Thoracic aorta (tissue), 2 donors: ENCODE results near the gene NRDC. TPM values are rescaled to one million over a fixed set of nuclear protein-coding genes. Genes with fewer than 3 reads are reported as not detected.
"Not testable (repeated sequence)": the region's sequence is repeated elsewhere in the genome, so short reads cannot be mapped to it uniquely, and the experiment has no call there.

ENCODE experiments used
- ATAC-seq: fragments of 150-250 bp; one replicate; pipeline ENCODE4 v1.8.0; 2017; ENCODE audit warnings: low read depth; ENCODE audit not compliant: insufficient number of reproducible peaks, low FRiP score
- DNase-seq: peaks from one replicate; pipeline ENCODE4 v3.0.0-alpha.2; 2020; ENCODE audit warnings: low spot score
- H3K27ac ChIP-seq, 2 donors: fragments of 200-600 bp; sonication (generic); 1 replicate in 1 of 2; 2 replicates in 1 of 2; pipeline ENCODE4 v1.5.1; 2016; ENCODE audit warnings: mild to moderate bottlenecking in 2 of 2, moderate library complexity in 2 of 2
- H3K27me3 ChIP-seq: fragments of 200-600 bp; sonication (generic); replicated peaks from 2 replicates; pipeline ENCODE4 v1.6.0; 2016; ENCODE audit warnings: mild to moderate bottlenecking; ENCODE audit not compliant: insufficient read depth
- H3K36me3 ChIP-seq: fragments of 200-600 bp; sonication (generic); one replicate; pipeline ENCODE4 v1.5.1; 2016
- H3K4me1 ChIP-seq, 2 donors: fragments of 200-600 bp; sonication (generic); 1 replicate in 1 of 2; 2 replicates in 1 of 2; pipeline versions ENCODE4 v1.5.1 to v1.6.0; 2016; ENCODE audit warnings: low read depth in 2 of 2, mild to moderate bottlenecking in 1 of 2; ENCODE audit not compliant: control insufficient read depth in 1 of 2
- H3K4me3 ChIP-seq: fragments of 200-600 bp; sonication (generic); 2 replicates; pipeline ENCODE4 v1.5.1; 2016; ENCODE audit warnings: mild to moderate bottlenecking
- H3K9me3 ChIP-seq: fragments of 200-600 bp; sonication (generic); 2 replicates; pipeline ENCODE4 v1.5.1; 2016
- total RNA-seq, 2 donors: library from RNA; depleted of rRNA; stranded (reverse); fragments of >200 nt; gene quantifications; one replicate each; pipeline versions ENCODE4 v1.1.0 to v1.2.3, GENCODE V29; 2016
- TF ChIP-seq, protein P1 (sequence below): fragments of 200-600 bp; sonication (generic); IDR thresholded peaks from one replicate; pipeline ENCODE4 v1.5.1; 2019; ENCODE audit warnings: antibody characterized with exemption

NRDC gene
- total RNA-seq, 2 donors from 2014 or later = 49.7 to 94.2 TPM

DNA sequence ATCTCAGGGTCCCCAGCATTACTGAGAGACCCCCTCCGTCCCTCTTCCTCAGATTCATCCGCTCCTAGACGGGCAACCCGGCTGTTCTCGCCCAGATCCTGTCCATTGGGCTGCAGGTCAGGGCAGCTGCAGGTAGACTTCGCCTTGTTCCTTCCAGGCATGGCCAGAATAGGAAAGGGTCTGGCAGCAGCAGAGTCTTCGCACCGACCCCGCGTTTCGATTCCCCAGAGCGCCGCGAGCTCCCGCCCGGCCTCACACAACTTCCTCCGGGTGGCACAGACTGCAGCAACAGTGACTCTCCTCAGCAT is 265 bp downstream of the NRDC start:
- H3K36me3 ChIP-seq = no peaks in the 10 kb centered on the region
- peaks cover 32 to 34% of the 10 kb centered on the region in 2 donors for H3K4me1 ChIP-seq
- peak overlapping the region; percentile 80 for H3K4me3 ChIP-seq
- peak overlapping the region; percentile 91 to 96 for H3K27ac ChIP-seq
- H3K27me3 ChIP-seq = no peaks in the 10 kb centered on the region
- DNase-seq = no peak
- ATAC-seq = no peak
- H3K9me3 ChIP-seq = no peaks in the 10 kb centered on the region
- TF ChIP-seq, protein P1, sequence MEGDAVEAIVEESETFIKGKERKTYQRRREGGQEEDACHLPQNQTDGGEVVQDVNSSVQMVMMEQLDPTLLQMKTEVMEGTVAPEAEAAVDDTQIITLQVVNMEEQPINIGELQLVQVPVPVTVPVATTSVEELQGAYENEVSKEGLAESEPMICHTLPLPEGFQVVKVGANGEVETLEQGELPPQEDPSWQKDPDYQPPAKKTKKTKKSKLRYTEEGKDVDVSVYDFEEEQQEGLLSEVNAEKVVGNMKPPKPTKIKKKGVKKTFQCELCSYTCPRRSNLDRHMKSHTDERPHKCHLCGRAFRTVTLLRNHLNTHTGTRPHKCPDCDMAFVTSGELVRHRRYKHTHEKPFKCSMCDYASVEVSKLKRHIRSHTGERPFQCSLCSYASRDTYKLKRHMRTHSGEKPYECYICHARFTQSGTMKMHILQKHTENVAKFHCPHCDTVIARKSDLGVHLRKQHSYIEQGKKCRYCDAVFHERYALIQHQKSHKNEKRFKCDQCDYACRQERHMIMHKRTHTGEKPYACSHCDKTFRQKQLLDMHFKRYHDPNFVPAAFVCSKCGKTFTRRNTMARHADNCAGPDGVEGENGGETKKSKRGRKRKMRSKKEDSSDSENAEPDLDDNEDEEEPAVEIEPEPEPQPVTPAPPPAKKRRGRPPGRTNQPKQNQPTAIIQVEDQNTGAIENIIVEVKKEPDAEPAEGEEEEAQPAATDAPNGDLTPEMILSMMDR = no peak

DNA sequence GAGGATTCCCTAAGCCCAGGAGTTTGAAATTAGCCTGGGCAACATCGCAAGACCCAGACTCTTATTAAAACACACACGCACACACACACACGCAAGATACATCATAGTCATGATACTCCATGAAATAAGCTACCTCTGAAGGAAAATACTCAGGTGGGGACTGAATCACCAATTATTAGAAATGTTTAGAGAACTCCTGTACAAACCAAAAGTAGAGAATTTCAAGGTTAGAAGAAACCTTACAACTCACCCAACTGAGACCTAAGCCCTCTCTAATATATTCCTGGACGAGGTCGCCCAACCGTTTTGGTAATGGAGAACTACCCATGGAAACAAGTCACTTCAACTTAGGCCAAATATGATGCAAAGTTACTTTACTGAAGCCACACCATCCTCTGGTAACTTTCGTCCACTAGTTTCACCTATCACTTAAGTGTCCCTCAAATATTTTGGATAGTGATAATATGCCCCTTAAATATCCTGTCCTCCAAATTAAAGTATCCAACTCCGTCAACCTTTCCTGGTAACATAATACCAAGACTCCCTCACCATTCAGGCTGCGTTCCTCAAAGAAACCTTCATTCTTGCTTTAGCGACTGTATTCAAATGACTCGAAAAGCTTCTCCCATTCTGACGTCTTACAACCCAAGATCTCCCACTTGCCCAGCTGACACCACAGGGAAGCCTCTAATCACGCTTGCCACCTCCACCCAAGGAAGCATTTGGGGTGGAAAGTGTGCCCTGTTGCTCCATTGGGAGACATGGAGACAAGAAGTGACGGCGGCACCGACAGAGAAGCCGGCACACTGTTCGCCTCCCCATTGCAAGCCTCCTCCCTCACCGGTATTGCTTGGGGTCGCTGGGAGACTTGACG is 856 bp downstream of the NRDC start:
- peaks cover 32 to 39% of the 10 kb centered on the region in 2 donors for H3K4me1 ChIP-seq
- H3K27me3 ChIP-seq = no peaks in the 10 kb centered on the region
- no peak for ATAC-seq

DNA sequence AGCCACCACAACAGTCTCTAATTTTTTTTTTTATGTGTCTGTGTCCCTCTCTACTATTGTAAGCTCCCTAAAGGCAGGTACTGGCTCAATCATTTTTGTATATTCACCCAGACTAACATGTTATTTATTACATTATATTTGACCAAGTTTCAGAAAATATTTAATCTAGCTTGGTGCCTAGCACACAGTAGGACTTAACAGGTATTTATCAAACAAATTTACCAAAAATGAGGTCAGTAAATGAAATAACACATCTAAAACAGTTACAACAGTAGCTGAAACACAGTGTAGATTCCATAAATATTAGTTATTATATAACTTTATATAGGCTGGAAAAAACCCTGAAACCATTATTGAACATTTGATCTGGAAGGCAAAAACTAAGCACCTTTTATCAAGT is 2.7 kb downstream of the NRDC start:
- H3K36me3 ChIP-seq = no peaks in the 10 kb centered on the region
- H3K27ac ChIP-seq = no peak overlapping the region
- no peak for ATAC-seq

More for the DNA sequence above, 856 bp downstream of the NRDC start:
- TF ChIP-seq, protein P1 = no peak
- no peaks in the 10 kb centered on the region for H3K9me3 ChIP-seq
- H3K4me3 ChIP-seq = peak overlapping the region; percentile 80
- peak overlapping the region; percentile 91 to 96 for H3K27ac ChIP-seq
- DNase-seq = no peak
- H3K36me3 ChIP-seq = no peaks in the 10 kb centered on the region

DNA sequence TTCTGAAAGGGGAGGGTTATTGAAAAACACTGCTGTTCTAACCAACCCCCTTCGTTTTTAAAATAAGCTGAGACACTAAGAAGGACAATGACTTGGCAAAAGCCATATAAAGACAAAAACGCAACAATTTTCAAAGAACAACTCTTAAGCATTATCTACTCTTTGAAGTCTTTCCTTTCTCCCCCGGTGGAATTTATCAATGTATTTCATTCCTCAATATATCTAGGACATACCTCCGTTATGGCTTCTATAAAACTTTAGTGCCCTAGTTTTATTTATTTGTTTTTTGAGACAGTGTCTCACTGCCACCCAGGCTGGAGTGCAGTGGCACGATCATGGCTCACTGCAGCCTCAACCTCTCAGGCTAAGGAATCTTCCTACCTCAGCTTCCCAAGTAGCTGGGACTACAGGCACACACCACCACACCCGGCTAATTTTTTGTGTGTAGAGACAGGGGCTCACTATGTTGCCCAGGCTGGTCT is 3.2 kb downstream of the NRDC start:
- Histone ChIP-seq H3K9me3 (no peaks in the 10 kb centered on the region), H3K27ac (no peak overlapping the region), H3K4me3 (no peak overlapping the region), H3K27me3 (no peaks in the 10 kb centered on the region), H3K4me1 (peaks cover 37 to 50% of the 10 kb centered on the region in 2 donors), H3K36me3 (no peaks in the 10 kb centered on the region)
- no peak for DNase-seq
- ATAC-seq = no peak
- TF ChIP-seq, protein P1 = no peak

More for the DNA sequence above, 2.7 kb downstream of the NRDC start:
- TF ChIP-seq, protein P1 = no peak
- DNase-seq = no peak
- H3K9me3 ChIP-seq = no peaks in the 10 kb centered on the region
- peaks cover 35 to 50% of the 10 kb centered on the region in 2 donors for H3K4me1 ChIP-seq
- H3K4me3 ChIP-seq = peak overlapping the region; percentile 80
- H3K27me3 ChIP-seq = no peaks in the 10 kb centered on the region

DNA sequence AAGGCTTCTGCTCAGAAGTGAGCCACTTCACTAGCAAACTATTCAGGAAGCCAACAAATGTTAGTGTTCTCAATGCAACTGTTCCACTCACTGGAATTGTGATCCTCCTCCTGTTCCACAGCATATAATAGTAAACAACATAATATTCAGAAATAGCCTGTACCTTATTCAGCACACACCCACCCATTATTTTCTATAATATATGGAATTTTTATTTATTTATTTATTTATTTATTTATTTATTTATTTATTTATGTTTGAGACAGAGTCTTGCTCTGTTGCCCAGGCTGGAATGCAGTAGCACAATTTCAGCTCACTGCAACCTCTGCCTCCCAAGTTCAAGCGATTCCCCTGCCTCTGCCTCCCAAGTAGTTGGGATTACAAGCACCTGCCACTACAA is 5.3 kb downstream of the NRDC start:
- peaks cover 37 to 50% of the 10 kb centered on the region in 2 donors for H3K4me1 ChIP-seq
- H3K4me3 ChIP-seq, H3K27ac ChIP-seq, H3K36me3 ChIP-seq, H3K9me3 ChIP-seq, ATAC-seq, H3K27me3 ChIP-seq, DNase-seq: not testable (repeated sequence)
